Measurements from ENCODE around the gene POLD2. TPM values are rescaled to one million over a fixed set of nuclear protein-coding genes. Genes with fewer than 3 reads are reported as not detected.

POLD2 gene
- polyA plus RNA-seq, 1 donor from 2014 or later, result 79.5 TPM

DNA sequence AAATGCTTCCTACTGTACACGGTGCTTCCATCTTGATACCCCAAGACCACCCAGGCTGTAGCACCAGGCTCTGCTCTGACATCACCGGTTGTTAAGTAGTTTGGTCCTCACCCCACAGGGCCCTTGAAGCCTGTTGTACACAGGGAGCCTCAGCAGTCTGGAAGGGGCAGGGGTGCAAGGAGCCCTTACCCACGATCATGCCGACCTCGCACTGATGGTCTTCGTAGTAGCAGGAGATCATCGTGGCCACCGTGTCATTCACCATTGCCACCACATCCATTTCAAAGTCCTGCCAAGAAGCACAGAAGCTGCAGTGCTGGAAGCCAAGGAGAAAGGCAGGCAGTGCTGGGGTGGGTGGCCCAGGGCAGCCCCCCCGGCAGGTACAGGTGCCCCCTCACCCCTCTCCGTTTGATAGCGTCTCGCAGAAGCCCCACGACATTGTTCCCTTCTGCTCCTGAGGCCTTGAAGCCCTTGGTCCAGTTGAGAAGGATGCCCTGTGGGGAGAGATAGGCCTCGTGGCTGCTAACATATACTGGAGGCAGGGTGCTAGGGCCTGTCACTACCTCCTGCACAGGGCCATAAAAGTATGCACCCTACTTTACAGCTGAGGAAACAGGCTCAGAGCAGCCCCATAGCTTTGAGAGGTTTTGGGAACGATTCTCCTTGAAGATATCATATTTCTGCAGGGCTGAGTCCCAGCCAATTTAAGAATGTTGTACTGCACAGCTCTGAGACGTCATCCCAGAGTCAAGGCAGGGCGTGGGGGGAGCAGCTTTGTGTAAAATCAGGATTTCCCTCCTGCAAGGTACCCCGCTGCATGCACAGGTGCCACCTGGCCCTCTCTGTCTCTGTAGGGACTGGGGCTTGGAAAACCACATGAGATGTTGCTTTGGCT, 26.5 kb upstream of the POLD2 start:
- H3K9me3 ChIP-seq (ENCODE audit: low read length), result no peaks in the 10 kb centered on the region
- no peaks in the 10 kb centered on the region for H3F3A ChIP-seq (ENCODE audit: insufficient read depth, low read length, poor library complexity, severe bottlenecking)
- H3K27me3 ChIP-seq (ENCODE audit: insufficient read depth, low read depth, low read length), result peaks cover 7% of the 10 kb centered on the region

DNA sequence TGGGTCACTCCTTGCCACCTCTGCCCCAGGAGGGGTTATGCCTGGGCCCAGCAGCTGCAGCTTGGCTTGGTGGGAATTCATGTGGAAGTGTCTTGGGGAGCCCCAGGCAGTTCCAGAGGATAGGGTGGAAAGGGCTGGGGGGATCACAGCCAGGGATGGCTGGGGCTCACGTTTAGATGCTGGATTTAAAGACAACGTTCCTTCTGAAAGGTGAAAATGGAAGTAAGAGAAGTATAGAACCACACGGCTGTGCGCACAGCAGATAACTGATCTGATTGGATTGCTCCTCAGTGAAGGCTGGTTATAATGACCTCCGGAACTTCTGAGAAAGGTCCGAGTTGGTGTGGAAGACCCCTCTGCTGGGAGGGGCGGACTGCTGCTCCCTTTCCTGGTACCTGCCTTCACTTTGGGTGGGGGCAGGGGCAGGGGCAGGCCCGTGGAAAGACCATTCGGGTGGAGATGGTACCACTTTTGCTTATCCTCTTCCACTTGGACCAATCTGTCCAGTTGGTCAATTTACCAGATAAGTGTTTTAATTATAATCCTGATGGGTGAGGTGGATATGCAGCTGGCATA, 25.7 kb upstream of the POLD2 start:
- Histone ChIP-seq H3K9me3 (ENCODE audit: low read length) (no peaks in the 10 kb centered on the region), H3K79me2 (replicated peaks; ENCODE audit: insufficient read depth, low read length) (no peaks in the 10 kb centered on the region), H3K4me2 (ENCODE audit: low read length) (no peak overlapping the region), H3K36me3 (ENCODE audit: insufficient read depth, low read length) (no peaks in the 10 kb centered on the region), H3K27ac (ENCODE audit: low read length) (no peak overlapping the region), H2AFZ (ENCODE audit: low read depth, low read length) (no peak overlapping the region), H4K20me1 (ENCODE audit: insufficient read depth) (no peaks in the 10 kb centered on the region), H3F3A (ENCODE audit: insufficient read depth, low read length, poor library complexity, severe bottlenecking) (no peaks in the 10 kb centered on the region), H3K9me2 (ENCODE audit: insufficient read depth, low read length) (no peaks in the 10 kb centered on the region), H3K4me3 (ENCODE audit: low read length) (no peak overlapping the region), H3K27me3 (ENCODE audit: insufficient read depth, low read depth, low read length) (peaks cover 7% of the 10 kb centered on the region), H3K9ac (ENCODE audit: low read length) (no peak overlapping the region)
- TF ChIP-seq TAF1 (IDR thresholded peaks at IDR 0.05; ENCODE audit: low read depth) (no peak), RAD21 (conservative IDR thresholded peaks at IDR 0.05) (no peak), SMC3 (conservative IDR thresholded peaks at IDR 0.05; ENCODE audit: poor library complexity) (no peak), POLR2AphosphoS5 (IDR thresholded peaks at IDR 0.05) (no peak), EP300 (conservative IDR thresholded peaks at IDR 0.05; ENCODE audit: poor library complexity, severe bottlenecking) (no peak), MXI1 (conservative IDR thresholded peaks at IDR 0.05; ENCODE audit: poor library complexity, severe bottlenecking) (no peak), REST (IDR thresholded peaks at IDR 0.05; ENCODE audit: borderline replicate concordance) (no peak), EZH2 (IDR thresholded peaks at IDR 0.05; ENCODE audit: borderline replicate concordance, insufficient read depth, low read length, poor library complexity, severe bottlenecking) (no peak)
- TF ChIP-seq, protein P1, sequence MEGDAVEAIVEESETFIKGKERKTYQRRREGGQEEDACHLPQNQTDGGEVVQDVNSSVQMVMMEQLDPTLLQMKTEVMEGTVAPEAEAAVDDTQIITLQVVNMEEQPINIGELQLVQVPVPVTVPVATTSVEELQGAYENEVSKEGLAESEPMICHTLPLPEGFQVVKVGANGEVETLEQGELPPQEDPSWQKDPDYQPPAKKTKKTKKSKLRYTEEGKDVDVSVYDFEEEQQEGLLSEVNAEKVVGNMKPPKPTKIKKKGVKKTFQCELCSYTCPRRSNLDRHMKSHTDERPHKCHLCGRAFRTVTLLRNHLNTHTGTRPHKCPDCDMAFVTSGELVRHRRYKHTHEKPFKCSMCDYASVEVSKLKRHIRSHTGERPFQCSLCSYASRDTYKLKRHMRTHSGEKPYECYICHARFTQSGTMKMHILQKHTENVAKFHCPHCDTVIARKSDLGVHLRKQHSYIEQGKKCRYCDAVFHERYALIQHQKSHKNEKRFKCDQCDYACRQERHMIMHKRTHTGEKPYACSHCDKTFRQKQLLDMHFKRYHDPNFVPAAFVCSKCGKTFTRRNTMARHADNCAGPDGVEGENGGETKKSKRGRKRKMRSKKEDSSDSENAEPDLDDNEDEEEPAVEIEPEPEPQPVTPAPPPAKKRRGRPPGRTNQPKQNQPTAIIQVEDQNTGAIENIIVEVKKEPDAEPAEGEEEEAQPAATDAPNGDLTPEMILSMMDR (IDR thresholded peaks at IDR 0.05; ENCODE audit: poor library complexity, severe bottlenecking), result no peak

More for the DNA sequence above, 26.5 kb upstream of the POLD2 start:
- TF ChIP-seq REST (IDR thresholded peaks at IDR 0.05; ENCODE audit: borderline replicate concordance) (no peak), EP300 (conservative IDR thresholded peaks at IDR 0.05; ENCODE audit: poor library complexity, severe bottlenecking) (no peak), POLR2AphosphoS5 (IDR thresholded peaks at IDR 0.05) (no peak)
- no peaks in the 10 kb centered on the region for H3K9me2 ChIP-seq (ENCODE audit: insufficient read depth, low read length)
- no peak overlapping the region for H3K4me3 ChIP-seq (ENCODE audit: low read length)
- H4K20me1 ChIP-seq (ENCODE audit: insufficient read depth), result no peaks in the 10 kb centered on the region
- H3K27ac ChIP-seq (ENCODE audit: low read length), result no peak overlapping the region
- no peaks in the 10 kb centered on the region for H3K79me2 ChIP-seq (replicated peaks; ENCODE audit: insufficient read depth, low read length)
- H3K9ac ChIP-seq (ENCODE audit: low read length), result no peak overlapping the region
- H3K36me3 ChIP-seq (ENCODE audit: insufficient read depth, low read length), result no peaks in the 10 kb centered on the region
- H2AFZ ChIP-seq (ENCODE audit: low read depth, low read length), result no peak overlapping the region
- H3K4me2 ChIP-seq (ENCODE audit: low read length), result no peak overlapping the region
